HepG2 (cell line): ENCODE data around the gene CASKIN2. TPM values are rescaled to one million over a fixed set of nuclear protein-coding genes. Genes with fewer than 3 reads are reported as not detected.

Source experiments
- ATAC-seq: fragments of 200-7000 bp; cut with Tn5 transposase; 3 replicates; pipeline ENCODE4 v1.9.1; 2020; ENCODE audit warnings: mild to moderate bottlenecking, moderate library complexity
- BruUV-seq: library from RNA; stranded (reverse); fragments of 400-500 nt; replicated peaks from 2 replicates; lab custom pipeline; 2021; lab: Mats Ljungman, UMichigan
- CTCF ChIA-PET: fragments of 300-600 bp; formaldehyde crosslinking; extraction: SDS; loops from one replicate; lab custom pipeline; 2021; ENCODE audit warnings: low total read pairs, inconsistent platforms, low intra/inter-chr PET ratio; lab: Yijun Ruan, JAX
- POLR2A ChIA-PET: fragments of 350-600 bp; sonication (Branson Sonifier 250); formaldehyde crosslinking; loops from one replicate; lab custom pipeline; 2020; ENCODE audit warnings: antibody characterized with exemption, inconsistent platforms; lab: Yijun Ruan, JAX
- DNase-seq: peaks from one replicate; pipeline ENCODE4 v3.0.0-alpha.2; 2015; ENCODE audit warnings: low spot score
- FAIRE-seq: peaks from 3 replicates; lab custom pipeline; 2011; peaks lifted over from hg19 to GRCh38; lab: Jason Lieb, UNC
- H2AFZ ChIP-seq: one replicate; pipeline ENCODE4 v1.6.1; 2011; ENCODE audit warnings: low read length, inconsistent platforms
- H3K27ac ChIP-seq: fragments of 300-600 bp; 3 replicates; pipeline ENCODE4 v1.8.0; 2011; ENCODE audit warnings: mixed run types, mild to moderate bottlenecking, mixed read lengths, low read length, inconsistent platforms; ENCODE audit not compliant: insufficient read depth; ENCODE audit errors: extremely low read length
- H3K27me3 ChIP-seq, 2 experiments: fragments of 200-600 bp in 1 of 2; 2 replicates in 1 of 2; 3 replicates in 1 of 2; pipeline versions ENCODE4 v1.6.0 to v1.8.0; 2011; ENCODE audit warnings: low read length in 2 of 2, mild to moderate bottlenecking in 2 of 2, moderate library complexity in 2 of 2, inconsistent platforms in 1 of 2; ENCODE audit not compliant: insufficient read depth in 2 of 2, control insufficient read depth in 1 of 2
- H3K36me3 ChIP-seq, 2 experiments: fragments of 200-600 bp in 1 of 2; replicated peaks in 1 of 2; 2 replicates in 1 of 2; 3 replicates in 1 of 2; pipeline versions ENCODE4 v1.5.1 to v1.8.0; 2011; ENCODE audit warnings: low read length in 2 of 2, inconsistent platforms in 1 of 2; ENCODE audit not compliant: insufficient read depth in 2 of 2, control insufficient read depth in 1 of 2
- H3K4me1 ChIP-seq: 2 replicates; pipeline ENCODE4 v1.5.1; 2012; ENCODE audit warnings: low read length, inconsistent platforms; ENCODE audit not compliant: insufficient read depth
- H3K4me2 ChIP-seq: 2 replicates; pipeline ENCODE4 v1.6.0; 2011; ENCODE audit warnings: low read depth, low read length, inconsistent platforms
- H3K4me3 ChIP-seq, 3 experiments: fragments of 200-600 bp in 1 of 3; sonication (generic), shearing (Covaris generic) in 1 of 3; replicated peaks in 1 of 3; 2 replicates each; pipeline ENCODE4 v1.5.1; 2011 to 2016; ENCODE audit warnings: low read length in 3 of 3, inconsistent platforms in 2 of 3, low read depth in 2 of 3, mild to moderate bottlenecking in 2 of 3, control low read depth in 1 of 3, mixed read lengths in 1 of 3; ENCODE audit not compliant: insufficient read depth in 1 of 3
- H3K79me2 ChIP-seq: one replicate; pipeline ENCODE4 v1.6.1; 2011; ENCODE audit warnings: low read length, inconsistent platforms; ENCODE audit not compliant: insufficient read depth
- H3K9ac ChIP-seq: 2 replicates; pipeline ENCODE4 v1.6.0; 2011; ENCODE audit warnings: mild to moderate bottlenecking, low read depth, low read length, inconsistent platforms; ENCODE audit not compliant: insufficient read depth
- H3K9me3 ChIP-seq: 2 replicates; pipeline ENCODE4 v1.5.1; 2012; ENCODE audit warnings: mild to moderate bottlenecking, low read length
- H4K20me1 ChIP-seq: 2 replicates; pipeline ENCODE4 v1.6.0; 2011; ENCODE audit warnings: inconsistent platforms, mild to moderate bottlenecking, low read length, moderate library complexity; ENCODE audit not compliant: insufficient read depth
- ATM ChIP-seq: fragments of 450-650 bp; IDR thresholded peaks from 2 replicates; pipeline ENCODE4 v1.7.1; 2017; ENCODE audit warnings: mild to moderate bottlenecking, borderline replicate concordance
- CCAR2 ChIP-seq: fragments of 200-400 bp; formaldehyde crosslinking; optimal IDR thresholded peaks from 2 replicates; pipeline ENCODE3; 2018; ENCODE audit warnings: low read depth, mild to moderate bottlenecking, low read length, moderate library complexity
- HHEX ChIP-seq: IDR thresholded peaks from 2 replicates; pipeline ENCODE4 v1.6.1; 2016; ENCODE audit warnings: control low read depth
- HOXA3 ChIP-seq: sonication (generic); formaldehyde crosslinking; IDR thresholded peaks from 2 replicates; pipeline ENCODE4 v1.5.0; 2020; ENCODE audit warnings: missing genetic modification reagents
- MIER3 ChIP-seq: IDR thresholded peaks from 2 replicates; pipeline ENCODE4 v1.6.1; 2016; ENCODE audit warnings: missing compliant biosample characterization, borderline replicate concordance
- RFX1 ChIP-seq: fragments of 450-650 bp; IDR thresholded peaks from 2 replicates; pipeline ENCODE4 v1.6.1; 2017
- RXRA ChIP-seq: sonication (generic); formaldehyde crosslinking; IDR thresholded peaks from 2 replicates; pipeline ENCODE4 v1.5.1; 2020; ENCODE audit warnings: missing genetic modification reagents
- ZBTB21 ChIP-seq: sonication (generic); formaldehyde crosslinking; IDR thresholded peaks from 2 replicates; pipeline ENCODE4 v1.4.0; 2020; ENCODE audit warnings: missing genetic modification reagents
- ZFP41 ChIP-seq: sonication (generic); formaldehyde crosslinking; IDR thresholded peaks from 2 replicates; pipeline ENCODE4 v1.4.0; 2020; ENCODE audit warnings: mild to moderate bottlenecking, missing genetic modification reagents, borderline replicate concordance
- ZNF136 ChIP-seq: sonication (generic); formaldehyde crosslinking; IDR thresholded peaks from 2 replicates; pipeline ENCODE4 v1.8.1; 2022; ENCODE audit warnings: low read depth, mild to moderate bottlenecking, moderate library complexity, missing genetic modification reagents
- ZNF44 ChIP-seq: sonication (generic); formaldehyde crosslinking; IDR thresholded peaks from 2 replicates; pipeline ENCODE4 v1.5.1; 2020; ENCODE audit warnings: mild to moderate bottlenecking, missing genetic modification reagents
- ZNF503 ChIP-seq: sonication (generic); formaldehyde crosslinking; IDR thresholded peaks from 2 replicates; pipeline ENCODE4 v1.4.0; 2020; ENCODE audit warnings: missing genetic modification reagents
- ZNF839 ChIP-seq: sonication (generic); formaldehyde crosslinking; IDR thresholded peaks from 2 replicates; pipeline ENCODE4 v1.4.0; 2020; ENCODE audit warnings: missing genetic modification reagents, mild to moderate bottlenecking, borderline replicate concordance
- ZSCAN12 ChIP-seq: sonication (generic); formaldehyde crosslinking; IDR thresholded peaks from 2 replicates; pipeline ENCODE4 v1.9.0; 2021; ENCODE audit warnings: mild to moderate bottlenecking, missing genetic modification reagents
- ZSCAN5A ChIP-seq: sonication (generic); formaldehyde crosslinking; IDR thresholded peaks from 2 replicates; pipeline ENCODE4 v1.8.0; 2022; ENCODE audit warnings: mild to moderate bottlenecking, missing genetic modification reagents, borderline replicate concordance
- WGBS: methylation state at CpG from one replicate; pipeline ENCODE4 v1.1.6; 2017; ENCODE audit warnings: low lambda C conversion rate; 5-methylcytosine and 5-hydroxymethylcytosine counted together
- in situ Hi-C: cut with HindIII; loops from 2 replicates; pipeline ENCODE4 v1.10.0; 2017; ENCODE audit warnings: low pct_unique_long_range_greater_than_20kb; ENCODE audit not compliant: extremely low pct_ligation_motif_present
- intact Hi-C: fragments of 100-400 bp; cut with micrococcal nuclease; formaldehyde crosslinking; loops from one replicate; pipeline ENCODE4 v1.10.0; 2022; ENCODE audit not compliant: unreplicated experiment
- polyA plus RNA-seq, 8 experiments: library from polyadenylated mRNA; depleted of rRNA in 3 of 8; stranded (reverse) in 7 of 8; unstranded in 1 of 8; fragments of >200 nt; fragmentation: Illumina TruSeq in 4 of 8; extraction: Trizol in 4 of 8; gene quantifications; 2 replicates each; pipeline versions ENCODE4 v1.2.1 to v1.2.3, GENCODE V29; 2011 to 2016; ENCODE audit warnings: low read depth in 4 of 8, missing spikeins in 1 of 8, mixed read lengths in 1 of 8; ENCODE audit not compliant: insufficient read depth in 1 of 8
- total RNA-seq, 5 experiments: library from RNA; depleted of rRNA; stranded (reverse); fragments of >200 nt; fragmentation: Illumina TruSeq; extraction: Trizol; gene quantifications; 2 replicates each; pipeline ENCODE4 v1.2.3, GENCODE V29; 2016; ENCODE audit warnings: low read depth in 1 of 5
- TF ChIP-seq, protein P1 (sequence below): sonication (generic); formaldehyde crosslinking; IDR thresholded peaks from 2 replicates; pipeline ENCODE4 v1.8.1; 2022; ENCODE audit warnings: low read depth, mild to moderate bottlenecking, missing genetic modification reagents

The CASKIN2 gene
- total and polyA plus RNA-seq, 2 of the 13 experiments (the other 11 are each of a cell fraction or from before 2014, with no cell fraction given): 5.2 to 7.8 TPM

DNA sequence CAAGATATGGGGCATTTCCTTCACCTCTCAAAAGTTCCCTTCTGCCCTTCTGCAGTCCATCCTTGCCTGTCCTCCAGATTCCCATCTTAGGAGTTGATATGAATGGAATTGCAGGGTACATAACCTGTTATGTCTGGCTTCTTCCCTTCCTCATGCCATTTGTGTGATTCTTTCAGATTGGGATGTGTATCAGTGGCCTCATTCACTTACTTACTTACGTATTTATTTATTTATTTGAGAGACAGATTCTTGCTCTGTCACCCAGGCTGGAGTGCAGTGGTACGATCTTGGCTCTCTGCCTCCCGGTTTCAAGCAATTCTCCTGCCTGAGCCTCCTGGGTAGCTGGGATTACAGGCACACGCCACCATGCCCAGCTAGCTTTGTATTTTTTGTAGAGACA lies 65.1 kb downstream of the CASKIN2 start:
- Histone ChIP-seq H3K9ac (no peak overlapping the region), H4K20me1 (no peaks in the 10 kb centered on the region), H3K9me3 (no peaks in the 10 kb centered on the region), H2AFZ (no peak overlapping the region), H3K36me3 (no peaks in the 10 kb centered on the region), H3K27me3 (no peaks in the 10 kb centered on the region), H3K4me3 (no peak overlapping the region), H3K4me1 (peaks cover 86% of the 10 kb centered on the region), H3K79me2 (no peaks in the 10 kb centered on the region), H3K27ac (no peak overlapping the region), H3K4me2 (no peak overlapping the region)
- intact Hi-C loops: no loop called here
- FAIRE-seq (no peak), ATAC-seq (no peak), DNase-seq (no peak)
- in situ Hi-C loops: no loop called here
- no TSS peak for BruUV-seq
- TF ChIP-seq ZNF136 (CRISPR knock-in tag) (no peak), RFX1 (no peak), ZSCAN5A (CRISPR knock-in tag) (no peak), ZBTB21 (no peak), ATM (no peak), HOXA3 (no peak), ZNF839 (CRISPR knock-in tag) (no peak), MIER3 (no peak), ZNF44 (CRISPR knock-in tag) (no peak), RXRA (CRISPR knock-in tag) (no peak), HHEX (CRISPR knock-in tag) (no peak), ZFP41 (CRISPR knock-in tag) (no peak), ZSCAN12 (CRISPR knock-in tag) (no peak), ZNF503 (no peak), CCAR2 (no peak)
- TF ChIP-seq, protein P1, sequence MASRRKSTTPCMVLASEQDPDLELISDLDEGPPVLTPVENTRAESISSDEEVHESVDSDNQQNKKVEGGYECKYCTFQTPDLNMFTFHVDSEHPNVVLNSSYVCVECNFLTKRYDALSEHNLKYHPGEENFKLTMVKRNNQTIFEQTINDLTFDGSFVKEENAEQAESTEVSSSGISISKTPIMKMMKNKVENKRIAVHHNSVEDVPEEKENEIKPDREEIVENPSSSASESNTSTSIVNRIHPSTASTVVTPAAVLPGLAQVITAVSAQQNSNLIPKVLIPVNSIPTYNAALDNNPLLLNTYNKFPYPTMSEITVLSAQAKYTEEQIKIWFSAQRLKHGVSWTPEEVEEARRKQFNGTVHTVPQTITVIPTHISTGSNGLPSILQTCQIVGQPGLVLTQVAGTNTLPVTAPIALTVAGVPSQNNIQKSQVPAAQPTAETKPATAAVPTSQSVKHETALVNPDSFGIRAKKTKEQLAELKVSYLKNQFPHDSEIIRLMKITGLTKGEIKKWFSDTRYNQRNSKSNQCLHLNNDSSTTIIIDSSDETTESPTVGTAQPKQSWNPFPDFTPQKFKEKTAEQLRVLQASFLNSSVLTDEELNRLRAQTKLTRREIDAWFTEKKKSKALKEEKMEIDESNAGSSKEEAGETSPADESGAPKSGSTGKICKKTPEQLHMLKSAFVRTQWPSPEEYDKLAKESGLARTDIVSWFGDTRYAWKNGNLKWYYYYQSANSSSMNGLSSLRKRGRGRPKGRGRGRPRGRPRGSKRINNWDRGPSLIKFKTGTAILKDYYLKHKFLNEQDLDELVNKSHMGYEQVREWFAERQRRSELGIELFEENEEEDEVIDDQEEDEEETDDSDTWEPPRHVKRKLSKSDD: no peak
- 73% methylated on average over 4 of the region's 4 CpGs for WGBS
- POLR2A ChIA-PET: no interaction called here
- CTCF ChIA-PET: no interaction called here
